ENCODE data around the gene CCND1. TPM values are rescaled to one million over a fixed set of nuclear protein-coding genes. Genes with fewer than 3 reads are reported as not detected.
A peak's percentile ranks its signal among the peaks of the same experiment; 100 is the strongest.

Gene CCND1
- total RNA-seq, 4 donors from 2014 or later = 108 to 259 (median 168) TPM

DNA sequence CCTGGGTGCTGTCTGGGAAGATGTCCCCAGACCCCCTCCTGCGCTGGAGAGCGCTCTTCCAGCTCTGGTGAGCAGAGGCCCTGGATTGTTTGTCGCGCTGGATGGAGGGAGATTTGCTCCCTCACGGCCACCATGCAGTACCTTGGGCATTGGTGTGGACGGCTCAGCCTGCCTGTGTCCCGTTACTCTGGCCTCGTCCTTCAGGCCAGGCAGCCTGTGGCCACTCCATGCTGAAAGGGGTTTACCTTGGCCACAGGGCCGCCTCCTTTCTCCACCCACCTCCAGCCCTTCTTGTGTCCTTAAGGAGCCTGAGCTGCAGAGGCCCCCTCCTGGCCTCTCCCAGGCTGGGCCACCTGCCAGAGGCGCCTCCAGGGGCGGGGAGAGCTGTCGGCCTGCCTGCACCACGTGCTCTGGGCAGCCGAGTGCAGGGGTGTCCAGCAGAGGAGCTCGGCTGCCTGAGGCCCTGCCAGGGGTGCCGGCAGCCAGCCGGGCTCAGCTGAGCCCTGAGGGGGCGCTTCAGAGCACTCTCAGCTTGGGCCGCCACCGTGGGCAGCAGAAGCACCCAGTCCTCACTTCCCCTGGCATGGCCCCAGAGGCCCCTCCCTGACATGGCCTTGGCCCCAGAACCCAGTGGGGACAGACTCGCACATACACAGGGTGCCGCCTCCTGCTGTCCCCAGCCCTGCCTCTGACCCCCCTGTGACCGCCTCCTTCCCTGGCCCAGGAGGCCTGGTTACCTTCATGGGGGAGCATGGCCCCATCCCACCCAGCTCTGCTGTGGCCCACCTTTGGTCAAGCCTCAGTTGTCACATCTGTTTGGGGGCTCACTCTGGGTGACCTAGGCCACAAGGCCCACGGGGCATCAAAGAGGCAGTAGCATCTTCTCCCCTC, 3.4 kb downstream of the CCND1 start:
- DNase-seq (ENCODE audit: low spot score in 2 of 2) = peak; percentile 25 to 49
- TF ChIP-seq, protein P1, sequence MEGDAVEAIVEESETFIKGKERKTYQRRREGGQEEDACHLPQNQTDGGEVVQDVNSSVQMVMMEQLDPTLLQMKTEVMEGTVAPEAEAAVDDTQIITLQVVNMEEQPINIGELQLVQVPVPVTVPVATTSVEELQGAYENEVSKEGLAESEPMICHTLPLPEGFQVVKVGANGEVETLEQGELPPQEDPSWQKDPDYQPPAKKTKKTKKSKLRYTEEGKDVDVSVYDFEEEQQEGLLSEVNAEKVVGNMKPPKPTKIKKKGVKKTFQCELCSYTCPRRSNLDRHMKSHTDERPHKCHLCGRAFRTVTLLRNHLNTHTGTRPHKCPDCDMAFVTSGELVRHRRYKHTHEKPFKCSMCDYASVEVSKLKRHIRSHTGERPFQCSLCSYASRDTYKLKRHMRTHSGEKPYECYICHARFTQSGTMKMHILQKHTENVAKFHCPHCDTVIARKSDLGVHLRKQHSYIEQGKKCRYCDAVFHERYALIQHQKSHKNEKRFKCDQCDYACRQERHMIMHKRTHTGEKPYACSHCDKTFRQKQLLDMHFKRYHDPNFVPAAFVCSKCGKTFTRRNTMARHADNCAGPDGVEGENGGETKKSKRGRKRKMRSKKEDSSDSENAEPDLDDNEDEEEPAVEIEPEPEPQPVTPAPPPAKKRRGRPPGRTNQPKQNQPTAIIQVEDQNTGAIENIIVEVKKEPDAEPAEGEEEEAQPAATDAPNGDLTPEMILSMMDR (IDR thresholded peaks at IDR 0.05) = peak in 4 of 5 experiments; percentile 21 to 67 (median 56)
- TF ChIP-seq POLR2A (IDR thresholded peaks at IDR 0.05) (no peak), EP300 (IDR thresholded peaks at IDR 0.05) (peak in 1 of 2 donors; percentile 56)
- WGBS, 2 donors = 26% methylated on average over 9 to 23 of the region's 24 CpGs
- H3K36me3 ChIP-seq = peaks cover 0 to 30% (median 0%) of the 10 kb centered on the region in 3 donors
- H3K27ac ChIP-seq = peak overlapping the region; percentile 35 to 90 (median 82)
- peaks cover 0 to 5% of the 10 kb centered on the region in 2 donors for H3K27me3 ChIP-seq
- peaks cover 0 to 79% (median 47%) of the 10 kb centered on the region in 4 donors for H3K4me1 ChIP-seq
- H3K4me3 ChIP-seq = no peak overlapping the region
- no peaks in the 10 kb centered on the region for H3K9me3 ChIP-seq

DNA sequence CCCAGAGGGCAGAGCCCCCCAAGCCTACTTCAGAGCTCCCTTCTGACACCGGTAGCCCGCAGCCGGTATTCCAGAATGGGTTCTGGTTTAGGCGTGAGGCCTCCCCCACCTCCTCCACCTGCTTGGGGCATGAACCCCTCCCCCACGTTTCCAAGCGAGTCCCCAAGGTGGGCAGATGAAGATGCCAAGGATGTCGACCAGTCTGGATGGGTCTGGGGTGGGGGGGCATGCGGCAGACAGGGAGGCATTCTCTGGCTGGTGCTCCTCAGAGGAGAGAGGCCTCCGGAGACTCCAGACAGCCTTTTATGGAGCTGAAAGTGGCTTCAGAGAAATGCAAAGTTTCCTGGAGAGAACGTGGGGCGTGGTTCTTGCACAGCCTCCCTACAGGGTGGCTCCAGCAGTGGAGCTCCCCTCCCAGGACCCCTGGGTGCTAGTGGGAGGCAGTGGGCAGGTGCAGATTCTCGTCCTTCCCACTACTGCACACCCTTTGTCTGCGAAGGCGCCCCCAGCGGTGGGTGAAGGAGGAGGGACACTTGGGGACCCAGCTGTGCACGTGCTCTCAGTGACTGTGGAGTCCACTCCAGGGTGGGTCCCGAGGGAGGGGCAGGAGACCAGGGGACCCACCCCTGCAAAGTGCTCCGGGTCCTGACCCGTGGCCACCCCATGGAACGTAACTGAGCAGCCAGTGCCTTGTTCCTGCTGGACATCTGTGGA, 4.2 kb downstream of the CCND1 start:
- no peaks in the 10 kb centered on the region for H3K9me3 ChIP-seq
- DNase-seq (ENCODE audit: low spot score in 2 of 2) = no peak
- H3K36me3 ChIP-seq = peaks cover 0 to 38% (median 0%) of the 10 kb centered on the region in 3 donors
- peaks cover 0 to 5% of the 10 kb centered on the region in 2 donors for H3K27me3 ChIP-seq
- peaks cover 0 to 74% (median 42%) of the 10 kb centered on the region in 4 donors for H3K4me1 ChIP-seq
- TF ChIP-seq EP300 (IDR thresholded peaks at IDR 0.05) = no peak
- 47 to 65% methylated on average over 20 of the region's 20 CpGs for WGBS, 2 donors
- peak overlapping the region; percentile 35 to 90 (median 82) for H3K27ac ChIP-seq
- H3K4me3 ChIP-seq = no peak overlapping the region

- 43 to 71% methylated on average over 29 to 30 of the region's 30 CpGs for WGBS, 2 donors
Measured at GRCh38 chr11:69645801-69646492, 5.0 kb downstream of the CCND1 start.

GRCh38 chr11:69646493-69647389, 5.8 kb downstream of the CCND1 start:
- TF ChIP-seq, protein P1 (IDR thresholded peaks at IDR 0.05) = no peak
- TF ChIP-seq POLR2A (IDR thresholded peaks at IDR 0.05) = no peak
- TF ChIP-seq EP300 (IDR thresholded peaks at IDR 0.05) = no peak
- H3K4me1 ChIP-seq = peaks cover 0 to 64% (median 37%) of the 10 kb centered on the region in 4 donors
- WGBS, 2 donors = 44 to 50% methylated on average over 12 to 31 of the region's 32 CpGs
- DNase-seq (ENCODE audit: low spot score in 2 of 2) = no peak
- H3K36me3 ChIP-seq = peaks cover 0 to 51% (median 0%) of the 10 kb centered on the region in 3 donors
- no peaks in the 10 kb centered on the region for H3K9me3 ChIP-seq
- H3K4me3 ChIP-seq = no peak overlapping the region
- H3K27me3 ChIP-seq = peaks cover 0 to 5% of the 10 kb centered on the region in 2 donors
- H3K27ac ChIP-seq = peak overlapping the region in 3 of 4 donors; percentile 37 to 90 (median 84)

More at GRCh38 chr11:69645801-69646492, 5.0 kb downstream of the CCND1 start:
- Histone ChIP-seq H3K27ac (peak overlapping the region in 3 of 4 donors; percentile 37 to 90 (median 84)), H3K4me1 (peaks cover 0 to 66% (median 38%) of the 10 kb centered on the region in 4 donors), H3K9me3 (no peaks in the 10 kb centered on the region), H3K4me3 (no peak overlapping the region), H3K27me3 (peaks cover 0 to 5% of the 10 kb centered on the region in 2 donors), H3K36me3 (peaks cover 0 to 45% (median 0%) of the 10 kb centered on the region in 3 donors)
- TF ChIP-seq EP300 (IDR thresholded peaks at IDR 0.05) (no peak), POLR2A (IDR thresholded peaks at IDR 0.05) (no peak)
- TF ChIP-seq, protein P1 (IDR thresholded peaks at IDR 0.05) = no peak
- DNase-seq (ENCODE audit: low spot score in 2 of 2) = no peak
